ENCODE measurements around the gene ATG12.
"Not testable (repeated sequence)": the region's sequence is repeated elsewhere in the genome, so short reads cannot be mapped to it uniquely, and the experiment has no call there.

ATG12 gene

DNA sequence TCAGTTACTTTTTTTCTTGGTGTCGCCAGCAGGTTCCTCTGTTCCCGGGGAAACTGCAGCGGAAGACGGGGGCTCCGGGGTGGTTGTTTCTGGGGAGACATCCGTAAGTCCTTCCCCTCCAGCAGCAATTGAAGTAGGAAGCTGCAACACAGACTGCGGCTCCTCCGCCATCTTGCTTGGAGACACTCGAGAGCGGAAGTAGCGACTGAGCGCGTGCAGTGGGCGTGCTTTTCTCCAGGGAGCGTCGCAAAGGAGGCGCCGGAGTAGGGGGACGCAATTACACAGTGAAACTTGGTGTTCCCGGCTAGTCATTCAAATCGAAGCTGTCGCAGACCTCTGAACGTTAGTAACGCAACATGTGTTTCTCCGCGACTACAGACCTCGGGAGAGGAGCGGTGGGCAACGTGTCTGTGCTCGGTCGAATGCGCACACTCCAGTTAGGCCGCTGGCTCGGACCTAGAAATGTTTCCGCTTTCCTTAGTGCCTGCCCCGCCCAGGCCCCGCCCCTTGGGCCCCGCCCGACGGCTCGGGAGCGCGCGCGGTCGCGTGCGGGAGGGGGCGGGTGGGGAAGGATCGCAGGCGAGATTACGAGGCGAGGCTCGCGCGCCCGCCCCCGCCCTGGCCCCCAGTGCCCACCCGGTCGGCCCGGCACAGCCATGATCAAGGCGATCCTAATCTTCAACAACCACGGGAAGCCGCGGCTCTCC lies at the start of gene ATG12, which contains the start of gene AP3S1:
TSS of gene ATG12 (minus strand) at position 184 of the 707 bp plus-strand sequence. CDS start at position 171, 13 bp downstream.
TSS of gene AP3S1 (plus strand) at position 554 of the 707 bp plus-strand sequence. CDS start at position 657, 103 bp downstream.
- DNase-seq = peak; percentile 64

DNA sequence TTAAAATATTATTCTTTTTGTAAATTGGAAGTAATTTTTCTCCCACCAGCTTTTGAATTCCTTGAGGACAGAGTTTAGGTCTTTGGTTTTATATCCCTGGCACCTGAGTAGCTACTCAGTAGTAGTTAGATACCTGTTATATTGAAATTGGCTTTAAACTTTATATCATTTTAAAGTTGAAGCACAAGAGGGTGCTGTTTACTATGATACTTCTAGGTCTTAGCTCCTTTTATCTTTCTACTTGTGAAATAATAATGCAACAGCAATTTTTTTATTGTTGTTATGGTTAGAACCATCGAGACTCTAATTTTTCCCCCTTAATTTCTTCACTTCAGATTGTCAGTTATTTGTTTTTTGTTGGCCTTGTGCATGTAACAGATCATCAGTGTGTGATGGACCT lies 46.7 kb upstream of the ATG12 start:
- no peak for DNase-seq

DNA sequence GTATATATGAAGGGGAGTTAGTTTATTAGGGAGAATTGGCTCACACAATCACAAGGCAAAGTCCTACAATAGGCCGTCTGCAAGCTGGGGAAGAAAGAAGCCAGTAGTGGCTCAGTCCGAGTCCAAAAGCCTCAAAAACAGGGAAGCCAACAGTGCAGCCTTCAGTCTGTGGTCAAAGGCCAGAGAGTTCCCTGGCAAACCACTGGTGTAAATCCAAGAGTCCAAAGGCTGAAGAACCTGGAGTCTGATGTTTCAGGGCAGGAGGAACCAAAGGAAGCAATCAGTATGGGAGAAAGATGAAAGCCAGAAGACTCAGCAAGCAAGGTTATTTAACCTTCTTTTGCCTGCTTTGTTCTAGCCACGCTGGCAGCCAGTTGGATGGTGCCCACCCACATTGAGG lies 43.8 kb upstream of the ATG12 start:
- DNase-seq = not testable (repeated sequence)

DNA sequence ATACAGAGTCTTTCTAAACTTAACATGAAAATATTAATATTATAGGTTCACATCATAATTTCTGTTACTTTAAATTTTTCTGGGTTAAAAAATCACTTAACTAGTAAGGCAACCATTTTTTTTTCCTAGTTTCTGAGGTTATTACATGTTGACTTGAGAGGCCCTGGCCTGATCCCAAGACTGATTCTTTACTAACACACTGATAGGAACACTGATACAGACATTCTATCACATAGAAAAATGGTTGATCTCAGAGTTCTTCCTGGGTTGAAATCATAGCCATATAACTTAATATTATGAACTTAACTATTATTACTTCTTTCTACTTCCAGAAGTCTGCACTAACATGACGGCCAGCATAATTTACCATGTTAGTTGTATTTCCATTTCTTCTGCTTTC lies 43.3 kb upstream of the ATG12 start:
- DNase-seq = no peak

DNA sequence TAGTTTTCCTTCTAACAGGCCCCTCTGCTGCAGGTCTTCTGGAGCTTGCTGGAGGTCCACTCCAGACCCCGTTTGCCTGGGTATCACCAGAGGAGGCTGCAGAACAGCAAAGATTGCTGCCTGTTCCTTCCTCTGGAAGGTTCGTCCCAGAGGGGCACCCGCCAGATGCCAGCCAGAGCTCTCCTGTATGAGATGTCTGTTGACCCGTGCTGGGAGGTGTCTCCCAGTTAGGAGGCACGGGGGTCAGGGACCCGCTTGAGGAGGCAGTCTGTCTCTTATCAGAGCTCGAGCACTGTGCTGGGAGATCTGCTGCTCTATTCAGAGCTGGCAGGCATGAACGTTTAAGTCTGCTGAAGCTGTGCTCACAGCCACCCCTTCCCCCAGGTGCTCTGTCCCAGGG lies 41.1 kb upstream of the ATG12 start:
- not testable (repeated sequence) for DNase-seq

DNA sequence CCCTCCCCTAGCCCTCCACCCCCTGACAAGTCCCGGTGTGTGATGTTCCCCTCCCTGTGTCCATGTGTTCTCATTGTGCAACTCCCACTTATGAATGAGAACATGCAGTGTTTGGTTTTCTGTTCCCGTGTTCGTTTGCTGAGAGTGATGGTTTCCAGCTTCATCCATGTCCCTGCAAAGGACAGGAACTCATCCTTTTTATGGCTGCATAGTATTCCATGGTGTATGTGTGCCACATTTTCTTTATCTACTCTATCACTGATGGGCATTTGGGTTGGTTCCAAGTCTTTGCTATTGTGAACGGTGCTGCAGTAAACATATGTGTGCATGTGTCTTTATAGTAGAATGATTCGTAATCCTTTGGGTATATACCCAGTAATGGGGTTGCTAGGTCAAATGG lies 36.0 kb upstream of the ATG12 start:
- not testable (repeated sequence) for DNase-seq

DNA sequence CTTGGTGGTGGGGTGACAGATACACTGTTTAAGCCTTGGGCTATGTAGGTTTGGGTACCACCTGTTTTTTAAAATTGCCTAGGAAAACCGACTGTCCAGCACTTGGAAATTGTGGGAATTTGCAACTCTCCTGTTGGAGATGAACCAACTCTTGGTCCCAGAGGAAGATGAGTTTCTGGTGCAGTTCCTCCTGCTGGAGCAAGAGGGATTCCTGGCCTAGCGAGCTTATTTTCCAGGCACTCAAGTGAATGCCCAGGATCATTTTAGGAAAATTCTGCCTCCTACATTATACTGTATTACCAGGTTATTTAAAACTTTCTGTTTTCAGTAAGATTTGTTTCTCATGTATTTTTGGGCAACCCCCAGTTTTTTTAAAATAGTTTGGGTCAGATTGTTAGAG lies 34.1 kb upstream of the ATG12 start:
- DNase-seq = no peak

DNA sequence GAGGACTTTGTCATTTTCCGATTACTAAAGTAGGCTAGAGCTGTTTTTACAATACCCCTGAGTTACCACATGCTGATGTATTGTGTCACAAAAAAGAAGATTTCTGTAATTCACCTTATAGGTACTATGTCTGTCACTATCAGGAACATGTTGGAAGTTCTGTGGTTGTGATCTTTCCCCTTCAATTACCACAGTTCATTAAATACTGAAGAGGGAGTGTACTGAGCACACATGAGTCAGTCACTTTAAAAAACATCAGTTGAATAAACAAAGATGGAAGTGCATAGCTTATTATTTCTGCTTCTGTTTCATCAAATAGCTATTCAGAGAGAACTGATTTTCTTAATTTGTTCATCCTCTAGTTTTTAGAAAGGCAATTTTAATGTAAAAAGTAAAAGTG lies 32.0 kb upstream of the ATG12 start:
- DNase-seq = no peak

DNA sequence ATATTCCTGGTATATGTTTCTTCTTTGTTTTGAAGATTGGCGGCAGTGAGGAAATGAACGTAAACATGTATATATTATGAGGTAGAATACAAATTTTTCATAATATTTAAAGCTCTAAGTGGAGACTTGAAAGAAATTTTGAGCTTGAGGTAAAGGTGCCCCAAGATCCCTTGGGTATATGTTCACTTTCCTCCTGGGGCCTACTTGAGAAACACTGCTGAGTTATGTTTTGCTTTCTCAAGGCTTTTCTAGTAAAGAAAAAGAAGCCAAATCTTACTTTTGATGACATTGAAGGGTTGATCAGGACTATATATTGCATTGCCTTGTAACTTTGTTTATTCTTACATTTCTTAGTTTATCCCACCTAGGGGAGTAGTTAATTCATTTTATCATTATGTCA lies 31.1 kb upstream of the ATG12 start:
- DNase-seq = no peak

DNA sequence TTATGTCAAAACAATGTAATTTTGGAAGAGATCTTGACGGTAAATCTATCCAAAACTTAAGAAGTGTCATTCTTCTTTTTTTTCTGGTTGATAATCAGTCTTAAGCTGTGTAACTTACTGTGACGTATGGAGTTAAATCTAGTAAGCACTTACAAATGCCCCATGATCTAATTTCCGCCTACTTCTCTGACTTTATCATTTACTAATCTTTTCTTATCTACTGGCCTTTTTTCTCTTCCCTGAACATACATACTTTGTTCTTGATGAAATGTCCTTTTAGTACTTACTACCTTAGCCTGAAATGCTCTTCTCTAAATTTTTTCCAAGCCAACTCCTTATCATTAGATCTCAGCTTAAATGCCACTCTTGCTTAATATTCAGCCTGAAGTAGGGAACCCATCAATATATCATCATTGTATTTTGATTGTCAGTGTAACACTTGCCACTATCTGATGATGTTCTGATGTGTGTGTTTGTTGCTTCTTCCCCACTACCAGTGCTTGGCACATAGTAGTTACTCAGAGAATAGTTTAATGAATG lies 28.0 kb upstream of the ATG12 start:
- no peak for DNase-seq

DNA sequence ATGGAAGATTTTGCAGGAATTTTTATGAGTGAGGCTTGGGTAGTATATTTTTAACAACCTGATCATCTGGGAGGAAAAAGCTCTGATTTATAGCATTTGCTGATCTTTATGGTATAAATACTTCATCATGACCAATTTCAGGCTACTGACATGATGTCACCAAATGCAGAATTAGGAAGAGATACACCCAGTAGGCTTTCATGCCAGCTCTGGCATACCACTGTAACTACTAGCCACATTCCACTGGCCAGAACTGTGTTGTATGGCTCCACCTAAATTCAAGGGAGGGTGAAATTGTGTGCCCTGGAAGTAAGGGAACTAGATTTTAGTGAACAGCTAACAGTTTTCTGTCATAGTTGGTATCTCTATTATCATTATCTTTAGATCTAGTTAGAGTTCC lies 18.0 kb upstream of the ATG12 start:
- DNase-seq = no peak

DNA sequence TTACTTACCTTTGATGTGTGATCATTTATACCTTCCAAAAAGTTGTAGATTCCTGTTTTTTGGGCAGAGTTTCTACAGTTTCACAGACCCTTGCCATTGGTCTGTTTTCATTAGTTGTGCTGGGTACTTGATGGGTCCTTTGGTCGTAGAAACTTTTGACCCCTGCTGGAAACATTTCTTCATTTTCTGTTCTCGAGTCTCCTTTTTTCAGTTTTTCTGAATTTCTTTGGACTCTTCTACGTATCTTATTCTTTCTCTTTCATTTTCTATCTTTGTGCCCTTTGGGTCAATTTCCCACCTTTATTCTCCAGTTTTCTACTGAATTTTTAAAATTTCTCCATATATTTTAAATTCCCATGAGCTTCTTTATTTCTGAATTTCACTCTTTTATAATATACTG lies 17.0 kb upstream of the ATG12 start:
- DNase-seq = no peak

DNA sequence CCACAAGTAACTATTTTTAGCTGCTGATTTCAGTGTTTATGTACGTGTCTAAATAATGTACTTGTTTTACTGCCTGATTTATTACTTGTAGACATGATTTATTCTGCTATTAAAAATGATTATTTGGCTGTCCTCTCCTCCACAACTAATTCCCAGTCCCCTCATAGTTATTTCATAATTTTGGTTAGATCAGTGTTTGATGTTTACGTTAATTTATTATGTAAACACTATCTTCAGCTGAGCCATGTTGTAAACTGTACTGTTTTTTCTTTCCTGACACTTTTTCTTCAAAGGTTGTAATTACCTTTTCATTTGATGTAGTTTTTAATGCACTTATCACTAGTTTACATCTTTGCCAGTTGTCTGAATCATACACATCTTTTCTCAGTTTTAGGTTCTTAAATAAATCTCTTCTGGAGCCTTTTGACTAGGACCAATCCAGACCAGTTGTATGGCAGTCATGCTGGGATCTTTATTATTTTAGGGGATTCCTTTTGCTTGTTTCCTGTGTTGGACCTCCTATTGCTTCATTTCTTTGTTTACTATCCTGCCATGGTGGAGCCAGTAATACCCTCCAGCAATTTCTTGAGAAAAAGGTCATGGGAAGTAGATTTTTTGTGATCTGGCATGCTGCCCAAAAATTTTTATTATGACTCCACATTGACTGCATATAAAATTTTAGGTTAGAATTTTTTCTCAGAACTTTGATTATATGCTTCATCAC lies 16.4 kb upstream of the ATG12 start:
- no peak for DNase-seq

DNA sequence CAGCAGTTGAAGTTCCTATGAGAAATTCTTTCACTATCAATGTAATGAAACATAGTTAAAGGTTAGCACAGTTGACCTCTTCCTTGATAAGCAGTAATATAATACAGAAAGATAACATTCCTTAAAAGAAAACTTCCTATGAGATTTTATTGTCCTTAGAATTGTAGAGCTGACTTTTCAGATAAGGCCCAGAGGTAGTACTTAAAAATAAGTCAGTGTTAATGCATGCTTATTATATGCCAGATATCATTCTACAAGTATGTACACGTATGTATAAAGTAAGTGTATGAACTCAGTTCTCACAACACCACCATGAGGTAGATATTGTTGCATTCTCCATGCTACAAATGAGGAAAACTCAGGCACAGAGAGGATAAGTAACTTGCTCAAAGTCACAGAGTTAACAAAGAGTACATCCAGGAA lies 15.7 kb upstream of the ATG12 start:
- DNase-seq = no peak

DNA sequence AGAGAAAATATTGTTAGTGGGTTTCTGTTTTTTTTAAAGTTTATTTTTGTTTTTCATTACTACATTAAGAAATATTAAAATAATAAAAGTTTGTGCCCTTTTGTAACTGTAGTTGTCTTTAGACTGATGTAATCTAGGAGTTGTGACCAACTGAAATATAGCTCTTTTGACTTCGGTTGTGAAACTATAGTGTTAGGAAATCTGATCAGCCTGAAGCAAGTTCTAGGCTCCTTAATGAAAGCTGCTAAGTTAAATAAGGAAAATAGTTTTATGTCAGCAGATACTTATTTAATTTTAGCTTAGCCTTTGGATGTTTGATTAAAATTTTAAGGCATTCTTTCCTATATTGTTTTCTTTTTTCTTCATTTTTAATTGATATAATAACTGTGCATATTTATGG lies 14.6 kb upstream of the ATG12 start:
- DNase-seq = no peak

DNA sequence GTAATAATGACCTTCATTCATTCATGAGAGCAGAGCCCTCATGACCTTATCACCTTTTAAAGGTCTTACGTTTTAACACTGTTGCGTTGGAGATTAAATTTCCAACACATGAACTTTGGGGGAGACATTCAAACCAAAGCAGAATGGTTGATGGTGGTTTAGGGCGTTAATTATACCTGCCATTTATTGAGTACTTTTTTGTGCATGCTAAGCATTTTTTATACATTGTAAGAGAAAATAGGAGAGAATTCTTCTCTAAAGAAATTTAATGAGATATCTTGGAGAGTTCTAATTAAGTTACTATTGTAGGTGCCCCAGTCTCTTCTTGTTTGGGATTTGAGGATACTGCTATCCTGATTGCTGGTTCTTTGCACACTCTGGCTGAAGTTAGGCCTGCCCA lies 12.8 kb upstream of the ATG12 start:
- no peak for DNase-seq

DNA sequence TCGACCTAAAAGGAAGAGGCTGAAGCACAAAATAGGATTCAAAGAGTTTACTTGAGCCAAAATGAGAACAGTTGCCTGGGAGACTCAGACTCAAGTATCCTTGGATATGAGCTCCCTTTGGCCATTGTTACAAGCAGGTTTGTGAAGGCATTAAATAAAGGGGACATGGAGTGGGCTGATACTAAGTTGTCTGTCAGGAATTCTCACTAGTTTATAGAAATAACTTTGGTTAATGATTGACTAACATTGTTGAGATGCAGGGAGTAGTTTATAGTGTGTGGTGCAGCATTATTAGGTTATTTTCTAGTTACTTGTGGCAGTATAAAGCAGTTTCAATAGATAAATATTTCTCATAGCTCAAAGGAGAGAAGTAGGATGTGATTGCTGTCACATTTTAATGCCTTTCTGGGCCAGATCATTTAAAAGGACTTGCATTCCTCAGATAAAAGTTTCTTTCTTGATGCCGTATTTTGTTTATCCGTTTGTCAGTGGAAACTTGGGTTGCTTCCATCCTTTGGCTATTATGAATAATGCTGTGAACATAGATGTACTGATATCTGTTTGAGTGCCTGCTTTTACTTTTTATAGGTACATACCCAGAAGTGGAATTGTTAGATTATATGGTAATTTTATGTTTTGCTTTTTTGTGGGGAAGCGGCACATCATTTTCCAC lies 9.5 kb upstream of the ATG12 start:
- no peak for DNase-seq

DNA sequence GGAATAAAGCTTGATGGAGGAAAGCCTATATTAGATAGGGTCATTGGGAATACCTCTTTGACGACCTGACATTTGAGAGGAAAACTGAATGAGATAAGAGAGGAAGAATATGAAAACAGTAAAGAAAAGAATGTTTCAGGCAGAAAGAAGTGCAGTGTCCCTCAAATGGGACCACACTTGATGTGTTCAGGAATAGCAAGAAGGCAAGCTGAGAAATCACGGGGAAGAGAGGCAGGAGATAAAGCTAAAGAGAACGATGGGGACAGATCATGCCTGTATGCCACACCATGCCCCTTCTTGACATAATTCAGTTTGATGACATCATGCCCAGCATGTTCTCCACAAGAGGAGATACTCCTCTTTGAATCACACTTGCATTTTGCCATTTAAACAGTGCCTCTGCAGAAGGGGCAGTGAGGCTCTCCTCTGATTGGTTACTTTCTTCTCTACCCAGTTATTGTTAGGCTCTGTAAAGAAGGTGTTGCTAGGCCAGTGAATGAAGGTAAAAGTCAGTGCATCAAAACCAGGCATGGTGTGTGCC lies 8.0 kb upstream of the ATG12 start:
- no peak for DNase-seq

DNA sequence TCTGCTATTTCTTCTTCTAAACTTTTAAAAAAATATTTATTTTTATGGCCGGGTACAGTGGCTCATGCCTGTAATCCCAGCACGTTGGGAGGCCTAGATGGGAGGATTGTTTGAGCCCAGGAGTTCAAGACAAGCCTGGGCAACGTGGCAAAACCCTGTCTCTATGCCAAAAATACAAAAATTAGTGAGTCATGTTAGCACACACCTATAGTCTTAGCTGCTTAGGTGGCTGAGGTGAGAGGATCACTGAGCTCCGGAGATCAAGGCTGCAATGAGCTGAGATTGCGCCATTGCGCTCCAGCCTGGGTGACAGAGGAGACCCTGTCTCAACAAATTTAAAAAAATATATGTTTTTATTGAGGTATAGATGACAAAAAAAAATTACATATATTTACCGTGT lies 5.9 kb upstream of the ATG12 start:
- no peak for DNase-seq

DNA sequence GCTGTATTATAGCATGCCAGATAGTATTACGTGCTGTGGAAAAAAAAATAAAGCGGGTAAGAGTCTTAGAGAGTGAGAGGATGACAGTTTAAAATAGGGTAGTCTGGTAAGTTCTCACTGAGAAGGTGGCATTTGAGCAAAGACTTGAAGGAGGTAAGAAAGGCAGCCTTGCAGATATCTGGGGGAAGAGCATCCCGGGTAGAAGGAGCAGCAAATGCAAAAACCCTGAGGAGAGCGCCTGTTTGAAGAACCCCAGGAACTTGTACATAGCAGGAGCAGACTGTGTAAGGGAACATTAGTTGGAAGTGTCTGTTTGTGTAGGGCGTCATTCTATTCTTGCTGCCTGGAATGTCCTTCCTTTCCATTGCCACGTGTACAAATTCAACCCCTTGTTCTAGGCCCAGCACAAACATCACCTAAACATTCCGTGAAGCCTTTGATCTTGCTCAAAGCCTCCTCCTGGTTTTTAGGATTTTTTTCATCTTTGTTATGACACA lies 3.0 kb upstream of the ATG12 start:
- DNase-seq = no peak

DNA sequence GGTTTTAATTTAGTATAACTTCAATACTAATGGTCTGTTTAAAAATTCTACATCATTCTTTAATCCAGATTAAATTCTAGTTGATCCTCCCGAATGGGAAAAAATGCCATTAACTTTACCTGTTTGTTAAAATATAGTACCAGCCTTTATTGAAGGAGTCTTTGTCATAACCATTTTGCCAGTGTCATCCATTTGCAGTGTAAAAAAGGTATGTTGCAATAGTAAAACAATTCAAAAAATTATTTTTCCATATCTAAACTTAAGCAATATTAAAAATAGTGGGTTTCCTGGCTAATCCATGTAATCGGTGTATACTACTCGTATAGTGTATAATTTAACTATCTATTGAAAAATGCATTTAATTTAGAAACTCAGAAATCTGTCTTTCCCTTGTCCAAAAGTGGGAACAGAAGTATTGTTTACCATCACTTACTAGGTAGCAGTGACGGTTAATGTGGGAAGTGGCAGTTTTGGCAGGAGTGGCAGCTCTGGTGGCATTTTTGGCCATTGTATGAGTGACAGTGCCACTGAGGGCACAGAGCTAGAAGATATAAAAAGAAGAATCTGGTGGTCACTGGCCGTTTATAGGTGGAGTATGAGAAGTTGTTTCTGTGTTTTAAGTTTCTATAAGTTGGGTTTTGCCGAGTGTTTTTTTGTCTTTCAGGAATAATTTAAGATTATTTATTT lies 2.2 kb upstream of the ATG12 start:
- no peak for DNase-seq

DNA sequence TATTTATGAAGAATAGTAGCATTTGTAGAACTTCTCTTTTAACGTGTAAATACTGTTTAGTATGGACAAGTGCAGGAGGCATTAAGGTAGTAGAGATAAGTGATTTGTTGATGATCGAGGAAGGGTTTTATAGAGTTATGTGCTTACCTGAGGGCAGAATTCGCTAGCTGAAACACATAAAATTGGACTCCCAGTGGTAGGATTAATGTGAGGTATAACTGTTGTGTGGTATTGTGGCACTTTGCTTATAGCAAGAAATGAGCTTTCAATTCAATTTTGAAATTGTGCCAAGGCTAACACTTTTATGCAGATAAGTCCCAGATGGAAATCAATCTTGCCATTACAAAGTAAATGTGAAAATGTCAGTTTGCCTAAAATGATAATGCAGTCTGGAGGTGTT lies 1.6 kb upstream of the ATG12 start:
- DNase-seq = no peak

Data from SIG-M5 (cell line).